PC-3 (cell line): ENCODE data around the gene PLEKHG2. TPM values are rescaled to one million over a fixed set of nuclear protein-coding genes. Genes with fewer than 3 reads are reported as not detected.

Experiments used
- ATAC-seq: fragments of 200-7000 bp; cut with Tn5 transposase; 2 replicates; pipeline ENCODE4 v1.9.1; 2020; ENCODE audit warnings: mild to moderate bottlenecking, moderate library complexity
- BruUV-seq: library from RNA; stranded (reverse); fragments of 400-500 nt; replicated peaks from 2 replicates; lab custom pipeline; 2021; lab: Mats Ljungman, UMichigan
- CTCF ChIA-PET: fragments of 300-600 bp; sonication (Branson Sonifier 250); formaldehyde crosslinking; loops from one replicate; lab custom pipeline; 2022; ENCODE audit warnings: antibody characterized with exemption; lab: Charles Lee
- POLR2A ChIA-PET: fragments of 300-600 bp; sonication (Branson Sonifier 250); formaldehyde crosslinking; loops from one replicate; lab custom pipeline; 2022; ENCODE audit warnings: antibody characterized with exemption; ENCODE audit not compliant: unreplicated experiment; lab: Charles Lee
- DNase-seq: peaks from one replicate; pipeline ENCODE4 v3.0.0-alpha.2; 2015
- H2AFZ ChIP-seq: fragments of 300-600 bp; sonication (generic); 2 replicates; pipeline ENCODE4 v1.6.0; 2016; ENCODE audit warnings: antibody characterized with exemption, low read length
- H3F3A ChIP-seq: fragments of 300-600 bp; sonication (generic); one replicate; pipeline ENCODE4 v1.6.0; 2017; ENCODE audit warnings: antibody characterized with exemption, low read length, control low read depth, mild to moderate bottlenecking; ENCODE audit not compliant: unreplicated experiment
- H3K27ac ChIP-seq: fragments of 300-600 bp; sonication (generic); 2 replicates; pipeline ENCODE4 v1.5.1; 2016; ENCODE audit warnings: mild to moderate bottlenecking, low read length
- H3K27me3 ChIP-seq: fragments of 300-600 bp; sonication (generic); 2 replicates; pipeline ENCODE4 v1.6.1; 2016; ENCODE audit warnings: low read length, mixed read lengths
- H3K36me3 ChIP-seq: fragments of 300-600 bp; sonication (generic); 2 replicates; pipeline ENCODE4 v1.6.1; 2016; ENCODE audit warnings: low read depth, mixed run types, low read length, mixed read lengths
- H3K4me1 ChIP-seq: fragments of 300-600 bp; sonication (generic); 2 replicates; pipeline ENCODE4 v1.5.1; 2016; ENCODE audit warnings: low read length; ENCODE audit not compliant: insufficient read depth
- H3K4me2 ChIP-seq: fragments of 300-600 bp; sonication (generic); 2 replicates; pipeline ENCODE4 v1.6.0; 2016; ENCODE audit warnings: low read length
- H3K4me3 ChIP-seq: fragments of 300-600 bp; sonication (generic); 2 replicates; pipeline ENCODE4 v1.5.1; 2016; ENCODE audit warnings: mild to moderate bottlenecking, low read length, mixed read lengths
- H3K79me2 ChIP-seq: fragments of 300-600 bp; sonication (generic); 2 replicates; pipeline ENCODE4 v1.6.1; 2017; ENCODE audit warnings: low read length, mixed read lengths
- H3K9ac ChIP-seq: fragments of 300-600 bp; sonication (generic); 2 replicates; pipeline ENCODE4 v1.6.0; 2016; ENCODE audit warnings: mild to moderate bottlenecking, low read length
- H3K9me2 ChIP-seq: fragments of 300-600 bp; sonication (generic); replicated peaks from 2 replicates; pipeline ENCODE4 v1.6.1; 2016; ENCODE audit warnings: mixed run types, low read length, mixed read lengths
- H3K9me3 ChIP-seq: fragments of 300-600 bp; sonication (generic); 2 replicates; pipeline ENCODE4 v1.6.1; 2016; ENCODE audit warnings: low read length, mixed read lengths
- H4K20me1 ChIP-seq: fragments of 300-600 bp; sonication (generic); 2 replicates; pipeline ENCODE4 v1.6.1; 2016; ENCODE audit warnings: low read length, mixed read lengths
- EZH2 ChIP-seq: fragments of 300-600 bp; sonication (generic); IDR thresholded peaks from one replicate; pipeline ENCODE4 v1.6.1; 2017; ENCODE audit warnings: antibody characterized with exemption, mild to moderate bottlenecking, low read length; ENCODE audit not compliant: unreplicated experiment
- EZH2phosphoT487 ChIP-seq: fragments of 300-600 bp; sonication (generic); IDR thresholded peaks from 2 replicates; pipeline ENCODE4 v1.6.1; 2018; ENCODE audit warnings: mild to moderate bottlenecking, antibody characterized with exemption, low read length, borderline replicate concordance
- intact Hi-C: fragments of 100-400 bp; cut with micrococcal nuclease; formaldehyde crosslinking; loops from 2 replicates; pipeline ENCODE4 v1.9.0; 2023
- total RNA-seq: library from RNA; depleted of rRNA; stranded (reverse); fragments of >200 nt; gene quantifications from 2 replicates; pipeline ENCODE4 v1.2.3, GENCODE V29; 2014
- TF ChIP-seq, protein P1 (sequence below): fragments of 300-600 bp; sonication (generic); conservative IDR thresholded peaks from 2 replicates; pipeline ENCODE4 v1.5.1; 2017; ENCODE audit warnings: antibody characterized with exemption, low read depth, mild to moderate bottlenecking, low read length

PLEKHG2 gene
- total RNA-seq, 1 experiment from 2014 or later = 8.3 TPM

DNA sequence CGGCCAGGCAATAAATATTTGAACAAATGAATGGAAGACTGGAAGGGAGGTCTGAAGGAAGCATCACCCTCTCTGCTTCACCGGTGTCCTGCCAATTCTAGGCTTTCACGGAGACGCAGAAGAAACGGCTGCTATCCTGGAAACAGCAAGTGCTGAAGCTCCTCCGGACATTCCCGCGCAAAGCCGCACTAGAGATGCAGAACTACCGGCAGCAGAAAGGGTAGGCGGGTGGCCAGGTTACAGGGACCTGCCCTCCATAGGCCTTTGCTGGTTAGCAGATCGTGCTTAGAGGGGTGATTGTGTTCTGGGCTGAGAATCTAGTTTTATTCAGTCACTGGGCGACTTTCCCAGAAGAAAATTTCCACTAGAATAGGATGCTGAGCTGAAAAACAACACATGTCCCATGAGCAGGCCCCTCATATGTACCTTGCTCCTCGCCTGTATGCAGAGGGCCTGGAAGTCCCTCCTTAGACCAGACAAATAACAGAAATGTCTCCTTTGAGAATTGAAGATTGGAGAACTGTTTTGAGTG lies 32.5 kb upstream of the PLEKHG2 start:
- no peak for ATAC-seq
- no peak overlapping the region for H2AFZ ChIP-seq
- H3K27me3 ChIP-seq = no peaks in the 10 kb centered on the region
- DNase-seq = no peak
- no peak overlapping the region for H3K4me2 ChIP-seq
- TF ChIP-seq, protein P1, sequence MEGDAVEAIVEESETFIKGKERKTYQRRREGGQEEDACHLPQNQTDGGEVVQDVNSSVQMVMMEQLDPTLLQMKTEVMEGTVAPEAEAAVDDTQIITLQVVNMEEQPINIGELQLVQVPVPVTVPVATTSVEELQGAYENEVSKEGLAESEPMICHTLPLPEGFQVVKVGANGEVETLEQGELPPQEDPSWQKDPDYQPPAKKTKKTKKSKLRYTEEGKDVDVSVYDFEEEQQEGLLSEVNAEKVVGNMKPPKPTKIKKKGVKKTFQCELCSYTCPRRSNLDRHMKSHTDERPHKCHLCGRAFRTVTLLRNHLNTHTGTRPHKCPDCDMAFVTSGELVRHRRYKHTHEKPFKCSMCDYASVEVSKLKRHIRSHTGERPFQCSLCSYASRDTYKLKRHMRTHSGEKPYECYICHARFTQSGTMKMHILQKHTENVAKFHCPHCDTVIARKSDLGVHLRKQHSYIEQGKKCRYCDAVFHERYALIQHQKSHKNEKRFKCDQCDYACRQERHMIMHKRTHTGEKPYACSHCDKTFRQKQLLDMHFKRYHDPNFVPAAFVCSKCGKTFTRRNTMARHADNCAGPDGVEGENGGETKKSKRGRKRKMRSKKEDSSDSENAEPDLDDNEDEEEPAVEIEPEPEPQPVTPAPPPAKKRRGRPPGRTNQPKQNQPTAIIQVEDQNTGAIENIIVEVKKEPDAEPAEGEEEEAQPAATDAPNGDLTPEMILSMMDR = no peak
- TF ChIP-seq EZH2phosphoT487 (no peak), EZH2 (no peak)
- H3K4me3 ChIP-seq = no peak overlapping the region
- intact Hi-C loops = no loop called here
- no peaks in the 10 kb centered on the region; the same call in 1 of the 2 replicates for H3K36me3 ChIP-seq
- no peak overlapping the region for H3K9ac ChIP-seq
- no peaks in the 10 kb centered on the region for H3K9me2 ChIP-seq
- no peaks in the 10 kb centered on the region for H3F3A ChIP-seq
- BruUV-seq = no TSS peak
- H3K4me1 ChIP-seq = no peaks in the 10 kb centered on the region
- ChIA-PET POLR2A (no interaction called here), CTCF (no interaction called here)
- H3K9me3 ChIP-seq = no peaks in the 10 kb centered on the region
- H3K79me2 ChIP-seq = no peaks in the 10 kb centered on the region
- H3K27ac ChIP-seq = no peak overlapping the region
- H4K20me1 ChIP-seq = no peaks in the 10 kb centered on the region

DNA sequence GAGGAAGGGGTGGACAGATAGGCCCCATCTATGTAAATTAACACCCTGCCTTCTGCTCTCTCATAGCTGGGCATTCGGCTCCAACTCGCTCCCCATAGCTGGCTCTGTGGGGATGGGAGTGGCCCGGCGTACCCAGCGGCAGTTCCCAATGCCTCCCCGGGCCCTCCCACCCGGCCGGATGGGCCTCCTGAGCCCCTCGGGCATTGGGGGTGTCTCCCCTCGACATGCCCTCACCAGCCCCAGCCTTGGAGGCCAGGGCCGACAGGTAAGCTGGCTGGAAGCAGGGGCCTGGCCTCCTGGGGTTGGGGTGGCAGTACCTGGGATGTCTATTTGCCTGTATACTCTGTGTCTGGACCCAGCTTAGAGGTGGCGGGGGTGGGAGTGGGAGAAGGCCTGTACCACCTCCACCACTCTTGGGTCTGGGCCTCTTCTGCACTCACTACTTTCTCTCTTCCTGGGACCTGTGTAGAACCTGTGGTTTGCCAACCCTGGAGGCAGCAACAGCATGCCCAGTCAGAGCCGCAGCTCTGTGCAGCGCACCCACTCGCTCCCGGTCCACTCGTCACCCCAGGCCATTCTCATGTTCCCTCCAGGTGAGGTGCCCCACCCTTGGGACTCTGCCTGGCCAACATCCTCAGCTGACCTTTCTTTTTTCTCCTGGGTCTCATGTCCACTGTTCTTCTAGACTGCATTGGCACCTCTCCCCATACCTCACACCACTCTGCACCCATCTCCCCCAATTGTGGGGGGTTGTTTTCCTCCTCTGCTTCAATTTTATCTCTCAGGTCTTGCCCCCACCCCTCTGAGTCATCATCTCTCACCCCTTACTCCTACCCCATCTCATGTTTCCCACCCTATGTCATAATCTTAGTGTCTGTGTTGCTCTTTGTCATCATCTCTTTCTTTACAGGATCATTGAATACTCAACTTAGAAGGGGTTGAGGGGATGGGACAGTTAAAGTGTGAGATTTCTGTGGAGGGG lies 31.7 kb upstream of the PLEKHG2 start:
- H3K4me1 ChIP-seq = no peaks in the 10 kb centered on the region
- no TSS peak for BruUV-seq

More for the DNA sequence above, 31.7 kb upstream of the PLEKHG2 start:
- ATAC-seq (no peak), DNase-seq (no peak)
- no peak overlapping the region for H3K27ac ChIP-seq
- H3K36me3 ChIP-seq = no peaks in the 10 kb centered on the region; the same call in 1 of the 2 replicates
- H2AFZ ChIP-seq = no peak overlapping the region
- H3K4me2 ChIP-seq = no peak overlapping the region
- no peak overlapping the region for H3K4me3 ChIP-seq
- H3K9me2 ChIP-seq = no peaks in the 10 kb centered on the region
- no peaks in the 10 kb centered on the region for H3K9me3 ChIP-seq
- CTCF ChIA-PET = no interaction called here
- intact Hi-C loops = no loop called here
- H3K9ac ChIP-seq = no peak overlapping the region
- POLR2A ChIA-PET = no interaction called here
- TF ChIP-seq EZH2 = no peak
- no peak for TF ChIP-seq EZH2phosphoT487
- TF ChIP-seq, protein P1 = no peak
- H3K79me2 ChIP-seq = no peaks in the 10 kb centered on the region
- no peaks in the 10 kb centered on the region for H4K20me1 ChIP-seq
- H3F3A ChIP-seq = no peaks in the 10 kb centered on the region
- H3K27me3 ChIP-seq = no peaks in the 10 kb centered on the region
